GM23338 (cell line): ENCODE data around the gene MAP3K4. TPM values are rescaled to one million over a fixed set of nuclear protein-coding genes. Genes with fewer than 3 reads are reported as not detected.

Source experiments
- ATAC-seq: fragments of 200-7000 bp; cut with Tn5 transposase; 3 replicates; pipeline ENCODE4 v1.9.1; 2020
- DNase-seq: peaks from one replicate; pipeline ENCODE4 v3.0.0-alpha.2; 2015; ENCODE audit warnings: low spot score
- H2AFZ ChIP-seq: fragments of 200-600 bp; sonication (generic); 2 replicates; pipeline ENCODE4 v1.8.0; 2016; ENCODE audit warnings: antibody characterized with exemption, mild to moderate bottlenecking, moderate library complexity
- H3F3A ChIP-seq: fragments of 200-600 bp; sonication (generic); replicated peaks from 2 replicates; pipeline ENCODE4 v1.8.0; 2017; ENCODE audit warnings: antibody characterized with exemption, mixed run types, low read depth
- H3K27ac ChIP-seq: fragments of 200-600 bp; sonication (generic); 2 replicates; pipeline ENCODE4 v1.6.1; 2016; ENCODE audit warnings: low read depth
- H3K27me3 ChIP-seq: fragments of 200-600 bp; sonication (generic); 2 replicates; pipeline ENCODE4 v1.8.0; 2016; ENCODE audit warnings: mild to moderate bottlenecking, mixed run types, moderate library complexity; ENCODE audit not compliant: insufficient read depth
- H3K36me3 ChIP-seq: fragments of 200-600 bp; sonication (generic); 2 replicates; pipeline ENCODE4 v1.8.0; 2016; ENCODE audit warnings: mild to moderate bottlenecking; ENCODE audit not compliant: insufficient read depth
- H3K4me1 ChIP-seq: fragments of 200-600 bp; sonication (generic); 2 replicates; pipeline ENCODE4 v1.8.0; 2016; ENCODE audit warnings: mild to moderate bottlenecking, moderate library complexity; ENCODE audit not compliant: insufficient read depth
- H3K4me2 ChIP-seq: fragments of 200-600 bp; sonication (generic); 2 replicates; pipeline ENCODE4 v1.7.1; 2017; ENCODE audit warnings: mixed run types
- H3K4me3 ChIP-seq: fragments of 200-600 bp; sonication (generic); 2 replicates; pipeline ENCODE4 v1.6.1; 2016; ENCODE audit warnings: mixed run types
- H3K79me2 ChIP-seq: fragments of 200-600 bp; sonication (generic); replicated peaks from 2 replicates; pipeline ENCODE4 v1.8.0; 2017; ENCODE audit warnings: mild to moderate bottlenecking; ENCODE audit not compliant: insufficient read depth
- H3K9me2 ChIP-seq: fragments of 200-600 bp; sonication (generic); 2 replicates; pipeline ENCODE4 v1.8.0; 2017; ENCODE audit not compliant: insufficient read depth
- H4K20me1 ChIP-seq: fragments of 200-600 bp; sonication (generic); replicated peaks from 2 replicates; pipeline ENCODE4 v1.8.0; 2017; ENCODE audit warnings: mild to moderate bottlenecking; ENCODE audit not compliant: insufficient read depth
- H3K27ac Mint-ChIP-seq: 2 replicates; pipeline ENCODE4 v1.8.0; 2020; ENCODE audit warnings: inconsistent platforms, mild to moderate bottlenecking, moderate library complexity, mixed read lengths
- H3K27me3 Mint-ChIP-seq: 3 replicates; pipeline ENCODE4 v1.8.0; 2022; ENCODE audit warnings: low read depth, mild to moderate bottlenecking, moderate library complexity, mixed read lengths, inconsistent platforms; ENCODE audit not compliant: insufficient read depth, poor library complexity
- H3K36me3 Mint-ChIP-seq: 3 replicates; pipeline ENCODE4 v1.8.0; 2021; ENCODE audit warnings: low read depth, mild to moderate bottlenecking, inconsistent platforms, moderate library complexity, mixed read lengths
- H3K4me1 Mint-ChIP-seq: 3 replicates; pipeline ENCODE4 v1.8.0; 2020; ENCODE audit warnings: mild to moderate bottlenecking, inconsistent platforms, mixed read lengths
- H3K4me3 Mint-ChIP-seq: 3 replicates; pipeline ENCODE4 v1.8.0; 2021; ENCODE audit warnings: moderate library complexity, mild to moderate bottlenecking, inconsistent platforms, mixed read lengths
- H3K9me3 Mint-ChIP-seq: 3 replicates; pipeline ENCODE4 v1.8.0; 2020; ENCODE audit warnings: moderate library complexity, mild to moderate bottlenecking, inconsistent platforms, mixed read lengths
- CREB1 ChIP-seq: fragments of 250-450 bp; sonication (Bioruptor Pico); IDR thresholded peaks from 2 replicates; pipeline ENCODE4 v1.5.0; 2020; ENCODE audit warnings: low read depth, mild to moderate bottlenecking, moderate library complexity
- ETS1 ChIP-seq: IDR thresholded peaks from 2 replicates; pipeline ENCODE4 v1.6.1; 2016; ENCODE audit warnings: antibody characterized with exemption
- NANOG ChIP-seq: IDR thresholded peaks from 2 replicates; pipeline ENCODE4 v1.6.1; 2016; ENCODE audit warnings: antibody characterized with exemption, borderline replicate concordance
- STAT1 ChIP-seq: IDR thresholded peaks from one replicate; pipeline ENCODE4 v1.6.1; 2016; ENCODE audit warnings: antibody characterized with exemption; ENCODE audit not compliant: unreplicated experiment
- ZNF114 ChIP-seq: fragments of 250-450 bp; sonication (Bioruptor Pico); IDR thresholded peaks from 2 replicates; pipeline ENCODE4 v1.5.0; 2020; ENCODE audit warnings: mild to moderate bottlenecking, moderate library complexity
- ZNF331 ChIP-seq: fragments of 250-450 bp; sonication (Bioruptor Pico); IDR thresholded peaks from 2 replicates; pipeline ENCODE4 v1.5.0; 2020; ENCODE audit warnings: low read depth, mild to moderate bottlenecking, moderate library complexity
- ZNF462 ChIP-seq: fragments of 250-450 bp; sonication (Bioruptor Pico); IDR thresholded peaks from 2 replicates; pipeline ENCODE4 v1.5.0; 2020; ENCODE audit warnings: mild to moderate bottlenecking, moderate library complexity
- polyA plus RNA-seq: library from polyadenylated mRNA; unstranded; fragments of >200 nt; fragmentation: Nextera tagmentation; extraction: Ambion mirVana; gene quantifications from 2 replicates; pipeline ENCODE4 v1.2.1, GENCODE V29; 2016
- total RNA-seq: library from RNA; depleted of rRNA; stranded (reverse); fragments of >200 nt; shearing (Covaris generic); gene quantifications from 2 replicates; pipeline ENCODE4 v1.2.3, GENCODE V29; 2014

MAP3K4 gene
- total and polyA plus RNA-seq, 2 experiments from 2014 or later = 44.4 to 48.8 TPM

GRCh38 chr6:161154796-161155335, 163.3 kb downstream of the MAP3K4 start:
- no peak for ATAC-seq
- no peak overlapping the region for H3K27ac ChIP-seq
- peaks cover 6% of the 10 kb centered on the region for H3K27me3 Mint-ChIP-seq
- no peak for TF ChIP-seq CREB1
- TF ChIP-seq STAT1 = no peak
- no peak for TF ChIP-seq ZNF462 (CRISPR knock-in tag)
- TF ChIP-seq ZNF331 = no peak
- no peak for TF ChIP-seq ZNF114 (CRISPR knock-in tag)
- TF ChIP-seq NANOG = no peak
- DNase-seq = no peak
- H2AFZ ChIP-seq = no peak overlapping the region
- H3K9me3 Mint-ChIP-seq = peaks cover 15% of the 10 kb centered on the region
- H3K9me2 ChIP-seq = no peaks in the 10 kb centered on the region
- peaks cover 49% of the 10 kb centered on the region for H3K36me3 Mint-ChIP-seq
- no peak overlapping the region for H3K27ac Mint-ChIP-seq
- H3F3A ChIP-seq = no peaks in the 10 kb centered on the region
- 0 out of 2 replicates have a peak, but pooled peaks cover 2% of the 10 kb centered on the region for H3K79me2 ChIP-seq
- no peak overlapping the region for H3K4me3 ChIP-seq
- peaks cover 8% of the 10 kb centered on the region for H3K36me3 ChIP-seq
- H4K20me1 ChIP-seq = no peaks in the 10 kb centered on the region
- no peaks in the 10 kb centered on the region for H3K27me3 ChIP-seq
- no peak overlapping the region for H3K4me3 Mint-ChIP-seq
- H3K4me2 ChIP-seq = no peak overlapping the region
- no peaks in the 10 kb centered on the region for H3K4me1 Mint-ChIP-seq
- no peaks in the 10 kb centered on the region for H3K4me1 ChIP-seq

- H3K4me1 ChIP-seq = peaks cover 6% of the 10 kb centered on the region
- no peaks in the 10 kb centered on the region for H3K27me3 ChIP-seq
- H3K79me2 ChIP-seq = 0 out of 2 replicates have a peak, but pooled peaks cover 5% of the 10 kb centered on the region
- no peak overlapping the region for H2AFZ ChIP-seq
- Mint-ChIP-seq H3K4me1 (peaks cover 21% of the 10 kb centered on the region), H3K27ac (no peak overlapping the region), H3K27me3 (peaks cover 1% of the 10 kb centered on the region), H3K9me3 (peaks cover 15% of the 10 kb centered on the region), H3K36me3 (peaks cover 79% of the 10 kb centered on the region), H3K4me3 (no peak overlapping the region)
- H3K4me3 ChIP-seq = no peak overlapping the region
- peaks cover 8% of the 10 kb centered on the region for H3K36me3 ChIP-seq
- H4K20me1 ChIP-seq = no peaks in the 10 kb centered on the region
- no peaks in the 10 kb centered on the region for H3K9me2 ChIP-seq
- no peak overlapping the region for H3K27ac ChIP-seq
- ATAC-seq (no peak), DNase-seq (no peak)
- no peaks in the 10 kb centered on the region for H3F3A ChIP-seq
- no peak overlapping the region for H3K4me2 ChIP-seq
- TF ChIP-seq ETS1 = no peak
These were observed 169.6 kb downstream of the MAP3K4 start for GRCh38 chr6:161161121-161161520.
